NCI-H345 treated with DMSO at 0.1 percent for 48 hours (cell line): Measurements from ENCODE around the gene SNRNP27.
"Not testable (repeated sequence)": the region's sequence is repeated elsewhere in the genome, so short reads cannot be mapped to it uniquely, and the experiment has no call there.

Experiments
- DNase-seq: peaks from one replicate; lab custom pipeline; 2025; ENCODE audit not compliant: unreplicated experiment; lab: John Stamatoyannopoulos, UW

The SNRNP27 gene

DNA sequence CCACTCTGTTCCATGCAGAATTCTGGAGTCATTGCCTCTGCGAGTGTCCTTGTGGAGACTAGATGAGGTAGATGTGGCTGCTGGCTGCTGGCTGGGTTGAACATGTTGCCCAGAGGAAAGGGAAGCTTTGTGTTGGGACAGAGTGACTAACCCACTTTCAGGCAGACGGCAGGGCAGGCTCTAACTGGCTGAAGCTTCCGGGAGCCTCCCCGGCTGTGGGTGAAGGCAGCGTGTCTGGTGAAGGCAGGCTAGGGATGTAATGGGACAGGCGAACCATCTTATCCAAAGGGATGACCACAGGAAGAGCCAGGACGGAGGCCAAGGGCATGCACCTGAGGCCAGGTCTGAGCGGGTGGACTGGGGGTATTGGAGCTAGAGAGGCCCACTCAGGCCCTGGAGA is 51.7 kb downstream of the SNRNP27 start:
- DNase-seq, result no peak

- no peak for DNase-seq
Measured at GRCh38 chr2:69945941-69946340, 52.2 kb downstream of the SNRNP27 start.

- no peak for DNase-seq
Measured at GRCh38 chr2:69946351-69947324, 52.9 kb downstream of the SNRNP27 start.

- no peak for DNase-seq
Measured at GRCh38 chr2:69947325-69947931, 53.7 kb downstream of the SNRNP27 start.

- no peak for DNase-seq
Measured at GRCh38 chr2:69948032-69948962, 54.5 kb downstream of the SNRNP27 start.

DNA sequence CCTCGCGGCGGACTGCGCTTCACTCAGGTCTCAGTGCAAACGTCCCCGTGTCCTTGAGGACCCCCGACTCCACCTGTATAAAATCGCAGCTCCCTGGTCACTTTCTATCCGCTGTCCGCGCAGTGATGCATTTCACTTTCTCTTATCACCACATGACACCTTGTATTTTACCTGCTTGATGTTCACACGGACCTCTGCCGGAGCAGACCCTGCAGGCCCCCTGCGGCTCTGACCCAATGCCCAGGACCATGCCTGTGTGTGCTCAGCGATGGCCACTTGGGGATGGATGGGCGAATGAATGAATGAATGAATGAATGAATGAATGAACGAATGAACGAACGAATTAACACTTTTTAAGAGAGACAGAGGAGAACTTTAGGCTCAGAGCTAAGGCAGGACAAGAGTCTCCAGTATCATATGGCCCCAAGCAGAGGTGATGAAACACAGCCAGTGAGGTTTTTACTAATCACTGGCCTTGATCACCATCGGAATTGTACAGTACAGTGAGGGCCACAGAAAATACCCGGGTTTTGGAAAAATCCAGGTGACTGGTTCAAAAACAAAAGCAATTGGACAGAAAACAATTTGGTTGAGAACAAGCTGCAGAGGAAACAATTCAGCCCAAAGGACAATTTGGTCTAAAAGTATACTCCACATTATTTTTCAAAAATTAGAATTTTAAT is 55.3 kb downstream of the SNRNP27 start:
- no peak for DNase-seq

DNA sequence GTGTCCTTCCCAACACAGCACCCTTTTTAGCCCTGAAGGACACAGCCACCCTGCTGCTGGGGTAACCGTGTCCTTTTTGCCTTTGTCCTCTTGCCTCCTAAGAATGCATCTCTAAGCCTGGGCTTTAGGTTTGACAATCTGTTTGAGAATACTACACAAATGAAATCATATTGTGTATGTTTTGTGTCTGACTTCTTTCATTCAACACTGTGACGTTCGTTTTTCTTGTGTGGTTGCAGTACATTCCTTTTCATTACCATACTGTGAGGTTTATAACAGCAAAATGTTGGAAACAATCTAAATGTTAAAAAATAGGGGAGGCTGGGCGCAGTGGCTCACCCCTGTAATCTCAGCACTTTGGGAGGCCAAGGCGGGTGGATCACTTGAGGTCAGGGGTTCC is 56.5 kb downstream of the SNRNP27 start:
- no peak for DNase-seq

GRCh38 chr2:69950671-69951070 is 56.9 kb downstream of the SNRNP27 start:
- DNase-seq, result not testable (repeated sequence)

GRCh38 chr2:69952336-69953115 is 58.8 kb downstream of the SNRNP27 start:
- DNase-seq, result no peak

- no peak for DNase-seq
Measured at GRCh38 chr2:69954084-69954483, 60.3 kb downstream of the SNRNP27 start.
